Epithelial cell of proximal tubule (primary cell): Measurements from ENCODE around the gene P3H3. TPM values are rescaled to one million over a fixed set of nuclear protein-coding genes. Genes with fewer than 3 reads are reported as not detected.
"Not testable (repeated sequence)": the region's sequence is repeated elsewhere in the genome, so short reads cannot be mapped to it uniquely, and the experiment has no call there.

Experiments used
- DNase-seq: peaks from one replicate; pipeline ENCODE4 v3.0.0-alpha.2; 2011; ENCODE audit warnings: low read depth
- H3K4me3 ChIP-seq: 2 replicates; pipeline ENCODE4 v1.5.1; 2011; ENCODE audit warnings: low read depth, mild to moderate bottlenecking, low read length
- CTCF ChIP-seq: conservative IDR thresholded peaks from 2 replicates; pipeline ENCODE4 v1.5.1; 2012; ENCODE audit warnings: low read depth, mild to moderate bottlenecking, low read length
- total RNA-seq: library from RNA; depleted of rRNA; stranded (reverse); fragments of >200 nt; gene quantifications from 2 replicates; pipeline ENCODE4 v1.2.3, GENCODE V29; 2015

Gene P3H3
- total RNA-seq, 1 donor from 2014 or later, result 30.4 TPM

GRCh38 chr12:6860942-6861341, 32.7 kb downstream of the P3H3 start:
- no peak overlapping the region for H3K4me3 ChIP-seq
- no peak for DNase-seq
- no peak for TF ChIP-seq CTCF

- no peak for TF ChIP-seq CTCF
- DNase-seq, result no peak
- H3K4me3 ChIP-seq, result no peak overlapping the region
Measured at GRCh38 chr12:6861391-6861790, 33.2 kb downstream of the P3H3 start.

GRCh38 chr12:6863033-6863432, 34.8 kb downstream of the P3H3 start:
- no peak overlapping the region for H3K4me3 ChIP-seq
- TF ChIP-seq CTCF, result no peak
- DNase-seq, result no peak

- TF ChIP-seq CTCF, result no peak
- H3K4me3 ChIP-seq, result no peak overlapping the region
- no peak for DNase-seq
Measured at GRCh38 chr12:6863586-6864321, 35.5 kb downstream of the P3H3 start.

GRCh38 chr12:6865307-6865706, 37.1 kb downstream of the P3H3 start:
- not testable (repeated sequence) for H3K4me3 ChIP-seq, DNase-seq

GRCh38 chr12:6866163-6866919, 38.1 kb downstream of the P3H3 start:
- TF ChIP-seq CTCF, result no peak
- H3K4me3 ChIP-seq, result peak overlapping the region; percentile 89
- DNase-seq, result no peak

GRCh38 chr12:6866920-6867412, 38.8 kb downstream of the P3H3 start:
- H3K4me3 ChIP-seq, result peak overlapping the region; percentile 89
- TF ChIP-seq CTCF, result no peak
- DNase-seq, result no peak
